Stimulated activated CD8-positive, alpha-beta memory T cell treated with anti-CD3 and anti-CD28 coated beads, Interleukin-2, amount 100 ng/mL, for 48 hours (primary cell): ENCODE measurements around the gene MZT2B.
"Not testable (repeated sequence)": the region's sequence is repeated elsewhere in the genome, so short reads cannot be mapped to it uniquely, and the experiment has no call there.

Experiments used
- DNase-seq, 2 donors: peaks; one replicate each; pipeline ENCODE4 v3.0.0-alpha.2; 2020; ENCODE audit warnings: low read depth in 2 of 2

The MZT2B gene

DNA sequence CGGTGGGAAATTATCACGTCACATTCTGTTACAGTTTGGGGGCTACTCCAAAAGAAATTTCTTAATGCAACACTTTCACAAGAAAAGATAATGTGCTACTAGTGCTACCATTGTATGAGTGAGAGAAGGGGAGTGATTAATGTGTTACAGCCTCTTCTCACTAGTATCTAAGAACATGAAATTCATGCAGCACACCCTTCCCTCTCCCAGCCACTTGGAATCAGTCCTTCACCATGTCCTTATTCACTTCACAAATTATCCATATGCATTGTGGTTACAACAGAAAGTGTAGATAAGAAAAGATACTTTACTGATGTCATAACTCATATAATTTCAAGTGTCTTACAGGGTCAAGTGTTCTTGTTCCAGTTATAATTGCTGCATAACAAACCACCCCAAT is 37.1 kb downstream of the MZT2B start:
- not testable (repeated sequence) for DNase-seq

DNA sequence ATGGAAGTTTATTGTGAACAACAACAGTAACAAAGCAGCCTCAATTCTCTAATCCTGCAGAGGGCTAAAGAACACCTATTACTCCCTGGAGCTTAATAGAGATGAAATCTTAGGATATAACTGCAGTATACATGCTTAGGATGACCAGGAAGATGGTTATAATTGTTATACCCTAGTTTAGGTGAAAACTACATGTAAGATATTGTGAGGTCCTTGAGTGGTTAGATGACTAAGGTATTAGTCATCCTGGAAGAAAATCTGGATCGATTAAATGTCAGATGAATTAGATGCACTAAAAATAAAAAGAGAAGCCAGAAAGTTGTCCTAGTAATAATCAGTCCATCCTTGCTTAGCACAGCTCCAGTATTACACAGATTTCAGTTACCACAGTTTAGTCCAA is 38.4 kb downstream of the MZT2B start:
- not testable (repeated sequence) for DNase-seq

DNA sequence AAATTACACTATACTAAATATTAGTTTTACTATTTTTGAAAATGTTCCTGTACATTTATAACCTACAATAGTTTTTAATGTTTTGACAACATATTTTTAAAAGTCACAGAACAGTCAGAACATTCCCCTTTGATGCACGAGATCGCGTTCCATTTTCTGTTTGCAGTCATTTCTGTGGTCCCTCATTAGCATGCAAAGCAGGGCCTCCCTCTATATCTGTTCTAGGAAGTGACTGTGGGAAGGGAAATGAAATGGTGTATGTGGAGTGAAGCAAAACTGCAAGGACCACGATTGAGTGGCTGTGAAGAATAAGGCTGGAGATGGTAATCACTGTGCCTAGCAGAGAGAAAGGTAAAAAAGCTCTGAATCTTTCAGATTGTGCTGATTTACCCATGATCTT is 40.5 kb downstream of the MZT2B start:
- DNase-seq: not testable (repeated sequence)

DNA sequence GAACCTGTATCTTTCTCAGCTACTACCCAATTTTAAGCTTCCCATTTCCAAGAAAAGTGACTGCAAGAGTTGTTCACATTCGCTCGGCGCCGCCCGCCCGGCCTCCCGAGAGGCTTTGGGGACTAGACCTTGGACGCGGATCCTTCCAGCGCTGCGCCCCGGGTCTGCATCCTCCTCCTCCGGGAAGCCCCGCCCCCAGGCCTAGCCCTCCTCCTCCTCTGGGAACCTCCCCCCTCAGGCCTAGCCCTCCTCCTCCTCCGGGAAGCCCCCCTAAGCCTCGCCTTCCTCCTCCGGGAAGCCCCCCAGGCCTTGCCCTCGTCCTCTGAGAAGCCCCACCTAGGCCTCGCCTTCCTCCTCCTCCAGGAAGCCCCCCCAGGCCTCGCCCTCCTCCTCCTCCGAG is 45.9 kb downstream of the MZT2B start:
- not testable (repeated sequence) for DNase-seq

DNA sequence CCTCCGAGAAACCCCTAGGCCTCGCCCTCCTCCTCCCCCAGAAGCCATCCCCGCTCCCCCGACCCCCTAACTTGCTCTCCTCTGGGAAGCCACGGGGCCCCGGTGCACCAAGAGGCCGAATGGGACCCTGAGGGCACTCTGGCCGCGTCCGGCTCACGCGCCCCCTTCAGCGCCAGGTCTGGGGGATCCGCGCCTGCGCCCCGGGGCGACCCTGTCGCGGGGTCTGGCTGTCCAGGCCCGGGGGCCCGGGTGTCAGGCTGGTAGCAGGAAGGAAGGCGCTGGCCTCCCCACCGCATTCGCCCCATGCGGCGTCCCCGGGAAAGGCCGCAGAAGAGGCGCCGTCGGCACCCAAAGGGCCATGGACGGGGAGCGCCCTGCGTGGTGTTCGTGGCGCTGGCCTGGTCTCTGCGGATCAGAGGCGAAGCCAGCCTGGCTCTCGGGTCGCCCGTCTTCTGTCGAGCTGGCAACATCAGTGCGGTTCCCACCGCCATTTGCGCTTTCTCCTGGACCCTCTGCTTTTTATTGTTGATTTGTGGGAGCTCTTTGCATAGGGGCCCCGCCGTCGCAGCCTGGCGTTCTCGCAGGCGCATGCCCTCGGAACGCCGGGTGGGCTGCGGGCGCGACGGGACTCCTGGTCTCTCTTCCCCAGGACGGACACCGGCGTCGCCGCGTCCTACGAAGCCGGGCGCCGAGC is 46.6 kb downstream of the MZT2B start:
- DNase-seq: not testable (repeated sequence)

DNA sequence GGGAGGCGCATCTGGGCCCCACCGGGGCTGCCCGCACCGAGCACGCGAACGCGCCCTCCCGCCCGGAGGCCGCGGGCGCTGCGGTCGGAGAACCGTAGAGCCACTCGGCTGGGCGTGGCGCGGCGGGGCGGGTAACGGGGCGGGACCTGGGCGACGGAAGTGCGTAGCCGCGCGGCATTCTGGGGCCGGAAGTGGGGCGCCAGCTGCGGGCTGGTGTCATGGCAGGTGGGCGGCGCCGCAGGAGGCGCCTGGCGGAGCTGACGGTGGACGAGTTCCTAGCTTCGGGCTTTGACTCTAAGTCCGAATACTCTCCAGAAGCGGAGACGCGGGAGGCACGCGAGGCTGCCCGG is 47.1 kb downstream of the MZT2B start:
- peak in 1 of 2 donors; percentile 9 for DNase-seq

GRCh38 chr2:130230376-130230775 is 48.3 kb downstream of the MZT2B start:
- not testable (repeated sequence) for DNase-seq

DNA sequence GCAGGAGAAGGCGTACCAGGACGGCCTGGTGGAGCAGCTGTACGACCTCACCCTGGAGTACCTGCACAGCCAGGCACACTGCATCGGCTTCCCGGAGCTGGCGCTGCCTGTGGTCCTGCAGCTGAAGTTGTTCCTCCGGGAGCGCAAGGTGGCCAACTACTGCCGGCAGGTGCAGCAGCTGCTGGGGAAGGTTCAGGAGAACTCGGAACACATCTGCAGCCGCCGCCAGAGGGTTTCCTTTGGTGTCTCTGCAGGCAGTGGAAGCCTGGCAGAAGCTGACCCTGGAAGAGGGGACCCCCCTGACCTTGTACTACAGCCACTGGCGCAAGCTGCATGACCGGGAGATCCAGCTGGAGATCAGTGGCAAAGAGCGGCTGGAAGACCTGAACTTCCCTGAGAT is 48.8 kb downstream of the MZT2B start:
- DNase-seq: not testable (repeated sequence)

DNA sequence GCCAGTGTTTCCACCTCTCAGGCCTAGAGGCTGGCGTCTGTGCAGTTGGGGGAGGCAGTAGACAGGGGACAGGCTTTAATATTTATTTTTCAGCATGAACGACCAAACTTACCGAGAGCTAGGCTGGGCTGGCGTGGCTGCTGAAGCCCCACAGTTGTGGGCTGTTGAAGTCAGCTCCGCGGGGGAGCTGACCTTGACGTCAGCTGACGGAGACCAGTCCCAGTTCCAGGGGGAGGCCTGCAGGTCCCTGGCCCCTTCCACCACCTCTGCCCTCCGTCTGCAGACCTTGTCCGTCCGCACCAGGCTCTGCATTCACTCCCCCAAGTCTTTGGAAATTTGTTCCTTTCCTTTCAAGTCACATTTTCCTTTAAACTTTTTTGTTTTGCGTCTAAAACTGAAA is 49.6 kb downstream of the MZT2B start:
- DNase-seq: no peak

GRCh38 chr2:130233066-130233465 is 51.0 kb downstream of the MZT2B start:
- DNase-seq: not testable (repeated sequence)

- not testable (repeated sequence) for DNase-seq
These were observed 57.5 kb downstream of the MZT2B start for GRCh38 chr2:130239581-130239980.
